NCI-H187 treated with DMSO at 0.1 percent for 48 hours (cell line): Measurements from ENCODE around the gene COL26A1.
"Not testable (repeated sequence)": the region's sequence is repeated elsewhere in the genome, so short reads cannot be mapped to it uniquely, and the experiment has no call there.

Experiments
- DNase-seq: peaks from one replicate; lab custom pipeline; 2025; lab: John Stamatoyannopoulos, UW

The COL26A1 gene

DNA sequence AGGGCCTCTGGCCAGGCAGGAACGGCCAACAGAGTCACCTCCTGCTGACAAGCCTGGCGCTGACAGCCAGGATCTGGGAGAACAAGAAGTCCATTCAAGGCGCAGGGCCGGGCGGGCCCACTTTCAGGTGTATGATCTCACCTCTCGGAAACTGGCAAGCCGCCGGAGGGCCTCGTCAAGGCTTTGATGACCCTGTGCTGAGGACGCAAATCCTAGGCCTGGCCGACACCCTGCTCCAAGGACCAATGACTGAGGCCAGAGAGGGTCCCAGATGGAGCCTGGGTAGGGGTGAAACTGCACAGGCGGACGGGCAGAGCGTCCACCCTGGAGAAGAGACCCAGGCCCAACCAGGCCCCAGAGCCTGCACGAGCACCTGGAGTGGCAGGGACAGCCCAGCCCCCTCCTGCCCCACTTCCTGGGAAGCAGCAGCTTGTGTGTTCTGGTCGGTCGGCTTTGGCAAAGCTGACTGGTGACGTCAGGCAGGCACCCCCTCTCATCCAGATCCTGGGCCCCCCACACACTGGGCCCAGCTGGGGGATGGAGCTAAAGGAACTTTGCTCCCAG, 235.8 kb downstream of the COL26A1 start:
- DNase-seq, result no peak

GRCh38 chr7:101598986-101599771, 236.5 kb downstream of the COL26A1 start:
- no peak for DNase-seq

DNA sequence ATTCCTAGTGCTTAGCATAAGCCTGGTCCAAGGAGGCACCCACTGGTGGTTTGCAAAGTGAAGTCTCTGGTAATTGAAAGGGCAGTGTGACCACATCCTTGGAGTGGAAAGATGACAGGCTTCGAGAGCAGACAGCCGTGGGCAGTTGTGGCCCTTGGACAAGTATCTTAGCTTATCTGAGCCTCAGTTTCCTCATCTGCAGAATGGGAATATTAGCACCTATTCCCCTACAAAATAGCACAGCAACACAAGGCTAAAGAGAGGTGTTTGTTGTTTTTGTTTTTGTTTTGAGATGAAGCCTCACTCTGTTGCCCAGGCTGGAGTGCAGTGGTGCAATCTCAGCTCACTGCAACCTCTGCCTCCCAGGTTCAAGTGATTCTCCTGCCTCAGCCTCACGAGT, 237.1 kb downstream of the COL26A1 start:
- DNase-seq, result no peak

GRCh38 chr7:101602082-101602481, 239.4 kb downstream of the COL26A1 start:
- DNase-seq, result no peak

DNA sequence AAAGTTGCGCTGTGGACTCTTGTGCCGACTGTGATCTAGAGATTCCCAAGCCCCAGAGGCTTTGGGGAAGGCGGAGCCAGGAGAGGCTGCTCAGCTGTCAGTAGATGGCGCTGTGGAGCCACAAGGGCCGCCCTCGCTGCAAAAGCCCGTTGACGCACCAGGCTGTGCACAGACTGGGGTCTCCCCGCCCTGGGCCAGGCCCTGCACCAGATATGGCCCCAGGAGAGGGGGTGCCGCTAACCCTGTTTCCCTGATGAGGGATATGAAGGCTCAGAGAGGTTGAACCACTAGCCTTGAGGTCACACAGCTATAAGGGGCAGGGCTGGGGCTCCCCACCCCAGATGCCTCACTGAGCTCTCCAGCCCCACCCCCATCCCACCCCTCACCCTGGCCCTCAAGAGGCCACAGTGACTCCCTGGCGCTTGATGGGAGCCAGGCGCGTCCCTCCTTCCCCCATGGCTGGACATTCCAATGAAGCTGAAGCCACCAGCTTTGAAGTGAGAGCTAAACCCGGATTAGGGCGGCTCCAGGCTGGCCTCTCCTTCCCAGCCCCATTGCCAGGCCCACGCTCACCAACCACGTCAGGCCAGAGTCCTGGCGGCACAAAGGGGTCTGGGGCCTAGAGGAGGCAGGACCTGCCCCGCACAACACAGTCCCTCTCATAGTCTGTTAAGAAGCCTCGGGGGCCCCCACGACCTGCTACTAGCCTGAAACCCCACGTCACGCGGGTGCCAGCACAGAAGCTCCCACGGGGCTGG, 240.0 kb downstream of the COL26A1 start:
- no peak for DNase-seq

- DNase-seq, result no peak
Measured at GRCh38 chr7:101604331-101604933, 241.8 kb downstream of the COL26A1 start.

DNA sequence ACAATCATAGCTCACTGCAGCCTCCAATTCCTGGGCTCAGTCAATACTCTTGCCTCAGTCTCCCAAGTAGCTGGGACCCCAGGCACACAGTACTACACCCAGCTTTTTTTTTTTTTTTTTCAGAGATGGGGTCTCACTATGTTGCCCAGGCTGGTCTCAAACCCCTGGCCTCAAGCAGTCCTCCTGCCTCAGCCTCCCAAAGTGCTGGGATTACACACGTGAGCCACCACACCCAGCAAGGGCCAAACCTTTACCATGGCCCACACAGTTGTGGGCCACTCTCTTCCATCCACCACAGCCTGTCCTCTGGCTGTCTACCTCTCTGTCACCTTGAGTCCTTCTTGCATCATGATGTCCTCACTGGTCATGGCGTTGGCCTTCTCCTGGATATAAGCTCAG, 242.3 kb downstream of the COL26A1 start:
- DNase-seq, result not testable (repeated sequence)

GRCh38 chr7:101605611-101606497, 243.2 kb downstream of the COL26A1 start:
- no peak for DNase-seq

- DNase-seq, result no peak
Measured at GRCh38 chr7:101606498-101606923, 243.8 kb downstream of the COL26A1 start.
